Measurements from ENCODE around the gene TK1.
A peak's percentile ranks its signal among the peaks of the same experiment; 100 is the strongest.

The TK1 gene

DNA sequence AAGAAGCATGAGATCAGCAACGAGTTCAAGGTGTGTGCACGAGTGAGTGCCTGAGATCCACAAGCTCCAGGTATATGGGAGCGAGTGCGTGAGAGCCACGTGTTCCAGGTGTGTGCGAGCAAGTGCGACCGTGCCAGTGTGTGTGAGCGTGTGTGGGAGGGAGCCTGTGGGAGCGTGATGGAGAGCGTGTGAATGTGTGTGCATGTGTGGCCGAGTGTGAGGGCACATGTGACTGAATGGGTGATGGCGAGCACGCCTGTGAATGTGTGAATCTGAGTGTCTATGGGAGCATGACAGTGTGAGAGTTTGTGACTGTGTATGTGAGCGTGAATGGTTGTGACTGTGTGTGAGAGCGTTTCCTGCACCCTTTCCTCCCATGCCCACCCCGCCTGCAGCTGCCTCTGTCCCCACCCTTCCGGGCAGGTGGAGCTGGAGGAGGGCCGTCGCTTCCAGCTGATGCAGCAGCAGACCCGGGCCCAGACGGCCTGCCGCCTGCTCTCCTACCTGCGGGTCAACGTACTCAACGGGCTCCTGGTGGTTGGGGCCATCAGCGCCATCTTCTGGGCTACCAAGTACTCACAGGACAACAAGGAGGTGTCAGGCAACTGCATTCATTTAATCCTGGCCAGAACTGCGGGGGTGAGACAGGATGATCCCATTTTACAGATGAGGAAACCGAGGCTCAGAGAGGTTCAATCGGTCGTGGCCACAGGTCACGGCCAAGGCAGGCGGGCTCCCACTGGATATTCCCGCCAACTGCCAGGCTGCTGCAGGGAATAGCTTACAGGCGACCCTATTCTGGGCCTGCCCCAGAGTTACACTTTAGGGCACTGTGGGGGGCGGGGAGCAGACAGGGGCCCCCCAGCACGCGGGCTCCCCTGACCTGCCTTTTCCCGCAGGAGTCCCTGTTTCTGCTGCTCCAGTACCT, 52.6 kb downstream of the TK1 start:
- DNase-seq (ENCODE audit: low spot score): peak; percentile 75

DNA sequence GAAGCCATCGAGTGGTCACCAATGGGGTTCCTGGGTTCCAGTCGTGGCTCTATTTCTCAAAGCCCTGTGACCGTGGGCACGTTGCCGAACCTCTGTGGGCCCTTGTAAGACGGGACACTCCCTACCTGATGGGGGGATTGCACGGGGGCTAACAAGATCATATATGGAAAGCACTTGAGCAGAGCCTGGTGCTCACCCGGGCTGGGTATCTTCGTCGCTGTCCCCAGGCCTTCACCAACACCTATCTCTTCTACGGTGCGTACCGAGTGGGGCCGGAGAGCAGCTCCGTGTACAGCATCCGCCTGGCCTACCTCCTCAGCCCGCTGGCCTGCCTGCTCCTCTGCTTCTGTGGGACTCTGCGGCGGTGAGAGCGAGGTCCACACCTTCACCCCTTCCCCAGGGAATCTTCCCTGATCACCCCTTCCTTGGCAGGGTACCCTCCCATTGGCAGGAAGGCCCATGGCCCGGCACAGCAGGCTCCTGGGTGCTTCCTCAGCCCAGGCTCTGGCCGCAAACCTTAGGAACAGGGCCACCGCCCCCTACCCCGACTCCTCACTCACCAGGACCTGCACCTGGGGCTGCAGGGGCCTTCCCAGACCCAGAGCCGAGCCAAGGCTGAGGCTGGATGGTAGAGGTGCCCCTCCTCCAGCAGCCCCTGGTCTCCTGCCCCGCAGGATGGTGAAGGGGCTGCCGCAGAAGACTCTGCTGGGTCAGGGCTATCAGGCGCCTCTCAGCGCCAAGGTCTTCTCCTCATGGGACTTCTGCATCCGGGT, 53.5 kb downstream of the TK1 start:
- no peak for DNase-seq (ENCODE audit: low spot score)

DNA sequence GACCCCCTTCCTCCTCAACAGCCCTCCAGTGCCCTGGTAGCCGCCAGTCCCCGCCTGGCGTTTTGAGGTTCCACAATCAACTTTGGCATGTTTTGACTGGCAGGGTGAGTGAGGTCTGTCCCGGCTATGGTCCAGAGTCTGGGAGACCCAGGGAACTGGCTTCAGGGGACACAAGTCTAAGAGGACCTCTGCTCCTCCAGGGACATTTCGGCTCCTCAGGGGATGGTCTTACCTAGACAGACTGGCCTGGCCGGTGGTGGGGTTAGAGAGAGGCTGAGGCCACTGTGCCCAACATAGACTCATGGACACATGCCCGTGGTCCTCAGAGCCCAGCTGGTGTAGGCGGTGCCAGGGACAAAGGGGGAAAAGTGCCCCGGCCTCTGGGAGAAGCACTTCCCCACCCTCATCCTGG, 54.1 kb downstream of the TK1 start:
- no peak for DNase-seq (ENCODE audit: low spot score)

DNA sequence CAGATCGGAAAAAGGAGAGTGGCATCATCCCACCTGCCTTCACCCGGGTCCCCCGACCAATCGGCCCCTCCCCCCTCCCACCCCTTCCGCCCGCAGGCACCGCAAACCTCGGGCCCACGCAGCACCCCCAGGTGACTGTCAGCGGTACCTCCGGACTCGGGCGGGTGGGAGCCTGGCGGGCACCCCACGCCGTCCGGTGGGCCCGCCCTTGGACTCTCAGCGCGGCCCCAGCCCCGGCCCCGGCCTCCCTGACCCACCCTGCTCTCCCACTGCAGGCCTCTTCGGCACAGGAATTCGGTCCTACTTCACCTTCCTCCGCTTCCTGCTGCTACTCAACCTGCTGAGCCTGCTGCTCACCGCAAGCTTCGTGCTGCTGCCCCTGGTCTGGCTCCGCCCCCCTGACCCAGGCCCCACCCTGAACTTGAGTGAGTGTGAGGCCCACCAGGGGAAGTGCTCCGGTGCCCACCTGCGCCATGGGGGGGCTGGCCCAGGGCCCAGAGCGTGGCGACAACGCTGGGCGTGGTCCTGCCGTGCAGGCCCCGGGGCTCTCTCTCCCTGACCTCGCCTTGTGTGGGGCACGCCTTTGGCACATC, 54.7 kb downstream of the TK1 start:
- no peak for DNase-seq (ENCODE audit: low spot score)

DNA sequence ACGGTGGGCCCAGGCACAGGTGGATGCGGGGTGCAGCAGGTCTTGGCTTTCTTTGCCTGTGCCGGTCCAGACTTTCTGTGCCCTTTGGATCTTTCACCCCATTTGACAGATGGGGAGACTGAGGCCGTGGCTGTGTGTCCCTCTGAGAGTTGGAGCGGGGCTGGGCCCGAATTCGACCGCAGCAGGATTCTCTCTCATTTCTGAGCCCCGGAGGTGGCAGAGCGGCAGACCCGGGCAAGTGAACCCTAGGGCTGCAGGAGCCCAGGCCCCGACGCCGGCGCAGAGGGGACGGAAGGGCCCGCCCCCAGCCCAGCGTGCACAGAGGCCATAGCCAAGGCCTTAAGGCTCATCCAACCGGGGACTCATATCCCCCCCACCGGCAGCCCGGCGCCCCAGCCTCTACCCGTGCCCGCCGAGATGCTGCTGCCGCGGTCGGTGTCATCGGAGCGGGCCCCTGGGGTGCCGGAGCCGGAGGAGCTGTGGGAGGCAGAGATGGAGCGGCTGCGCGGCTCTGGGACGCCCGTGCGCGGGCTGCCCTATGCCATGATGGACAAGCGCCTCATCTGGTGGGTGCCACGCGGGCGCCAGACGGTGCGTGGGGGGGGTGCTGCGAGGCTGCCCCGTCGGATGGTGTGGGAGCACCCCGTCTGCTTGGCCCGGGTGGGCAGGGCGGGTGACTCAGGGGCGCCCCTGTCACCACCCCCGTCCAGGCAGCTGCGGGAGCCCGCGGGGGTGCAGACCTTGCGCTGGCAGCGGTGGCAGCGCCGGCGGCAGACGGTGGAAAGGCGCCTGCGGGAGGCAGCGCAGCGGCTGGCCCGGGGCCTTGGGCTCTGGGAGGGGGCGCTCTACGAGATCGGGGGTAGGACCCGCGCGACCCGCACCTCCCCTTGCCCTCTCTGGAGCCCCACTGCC, 55.4 kb downstream of the TK1 start:
- DNase-seq (ENCODE audit: low spot score): peak; percentile 75

DNA sequence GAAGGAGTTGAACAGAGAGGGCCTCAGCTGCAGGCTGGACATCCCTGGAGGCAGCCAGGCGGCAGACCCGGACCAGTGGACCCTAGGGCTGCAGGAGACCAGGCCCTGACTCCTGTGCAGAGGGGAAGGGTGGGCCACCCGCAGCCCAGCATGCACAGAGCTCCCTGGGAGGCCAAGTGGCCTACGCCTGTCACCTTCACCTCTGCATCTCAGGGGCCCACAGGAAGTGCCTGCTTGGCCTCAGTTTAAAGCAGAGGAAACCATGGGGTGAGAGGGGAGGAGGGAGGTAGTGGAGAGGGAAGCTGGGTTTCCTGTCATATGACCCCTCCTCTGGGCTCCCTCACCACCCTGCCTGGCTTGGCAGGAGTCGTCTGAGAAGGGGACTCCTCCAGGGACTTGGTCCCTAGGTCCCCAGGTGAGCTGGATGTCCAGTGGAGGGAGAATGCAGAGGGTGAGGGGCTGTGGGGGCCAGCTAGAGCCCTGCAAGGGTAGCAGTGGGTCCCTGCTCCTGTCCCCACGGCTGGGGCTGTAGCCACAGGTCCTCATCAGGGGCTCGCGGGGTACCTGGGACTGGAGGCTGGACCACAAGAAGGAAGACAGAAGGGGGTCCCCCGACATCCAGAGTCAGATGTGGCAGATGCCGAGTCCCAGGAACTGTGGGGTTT, 56.3 kb downstream of the TK1 start, which contains the start of gene TMC8:
TMC8 (plus strand) TSS at position 335 of the 665 bp plus-strand sequence. CDS start 818 bp downstream, outside the sequence.
- DNase-seq (ENCODE audit: low spot score): no peak

DNA sequence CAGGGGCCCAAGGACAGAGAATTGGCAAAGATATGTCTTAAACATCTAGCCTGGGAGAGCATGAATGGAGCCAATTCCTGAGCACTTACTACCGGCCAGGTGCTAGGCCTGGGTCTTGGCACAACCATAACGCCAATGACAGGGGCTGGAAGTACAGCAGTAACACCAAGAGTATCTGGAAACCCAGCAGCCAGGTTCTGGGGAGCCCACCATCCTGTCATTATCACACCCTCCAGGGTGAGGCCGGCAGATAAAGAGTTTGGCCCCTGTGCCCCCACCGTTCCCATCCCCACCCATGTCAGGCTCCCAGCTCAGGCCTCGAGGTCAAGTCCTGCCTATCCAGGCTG, 56.8 kb downstream of the TK1 start:
- no peak for DNase-seq (ENCODE audit: low spot score)

DNA sequence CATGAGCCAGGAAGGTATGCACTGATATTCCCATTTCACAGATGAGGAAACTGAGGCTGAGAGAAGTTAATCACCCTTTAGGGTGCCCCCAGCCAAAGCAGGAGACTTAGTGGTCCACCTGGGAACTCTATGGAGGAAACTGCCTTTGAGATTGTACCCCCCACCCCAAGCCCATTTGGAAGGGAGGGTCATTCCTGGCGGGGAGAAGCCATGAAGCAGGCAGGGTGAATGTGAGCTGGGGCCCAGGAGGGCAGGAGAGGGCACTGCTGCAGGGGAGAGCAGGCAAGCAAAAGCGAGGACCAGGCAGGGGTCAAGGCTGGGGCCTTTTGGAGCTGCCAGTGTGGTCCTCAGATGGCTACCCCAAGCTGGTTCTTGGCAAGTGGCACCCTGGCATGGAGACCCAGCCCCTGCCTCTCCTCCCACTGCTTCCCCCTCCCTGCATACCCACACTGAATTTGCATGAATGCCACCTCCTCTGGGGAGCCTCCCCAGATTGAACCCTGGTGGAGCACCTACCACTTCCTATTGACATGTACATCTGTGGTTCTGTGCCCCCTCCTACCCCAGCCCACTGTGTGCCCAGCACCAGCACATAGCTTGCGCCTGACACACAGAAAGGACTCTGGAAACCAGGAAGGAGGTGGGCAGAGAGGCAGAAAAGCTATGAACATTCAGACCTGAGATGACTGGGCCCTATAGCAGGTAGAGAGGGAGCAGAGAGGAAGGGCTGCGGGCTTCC, 57.3 kb downstream of the TK1 start:
- DNase-seq (ENCODE audit: low spot score): no peak

DNA sequence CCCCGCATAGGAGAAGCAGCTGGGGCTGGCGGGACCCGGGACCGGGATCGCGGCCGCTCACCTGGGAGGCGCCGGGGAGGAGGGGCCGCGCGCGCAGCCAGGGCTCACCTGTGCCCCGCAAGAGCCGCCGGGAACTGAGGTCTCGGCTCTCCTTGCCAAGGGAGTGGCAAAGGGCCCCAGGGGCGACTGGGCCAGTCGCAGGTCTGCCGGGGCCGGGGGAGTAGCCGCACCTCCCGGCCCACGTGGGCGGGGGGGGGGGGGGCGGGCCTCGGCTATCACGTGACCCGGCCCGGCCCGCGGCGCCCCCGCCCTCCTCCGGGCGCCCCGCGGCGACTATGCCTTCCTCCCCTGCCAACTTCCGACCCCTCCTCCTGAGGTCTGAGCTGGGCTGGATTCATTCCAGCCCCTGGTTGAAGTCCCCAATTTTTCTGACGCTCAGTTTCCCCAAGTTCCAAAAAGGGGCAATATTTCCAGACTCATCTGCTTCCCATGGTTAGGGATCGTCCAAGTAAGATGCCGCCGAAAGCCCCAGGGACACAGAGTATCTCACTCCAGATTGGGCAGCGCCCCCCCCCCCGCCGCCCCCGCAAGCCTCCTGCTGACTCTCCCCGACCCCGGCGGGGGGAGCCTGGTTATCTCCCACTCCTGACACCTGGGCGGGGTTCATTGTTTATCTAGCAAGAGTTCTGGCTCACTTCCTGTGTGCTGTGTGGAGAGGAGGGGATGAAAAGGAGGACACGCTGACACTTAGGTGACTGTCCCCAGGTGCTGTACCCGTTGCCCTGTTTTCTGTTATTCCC, 58.1 kb downstream of the TK1 start, which contains the start of gene TMC6:
TMC6 (minus strand) TSS at position 205 of the 800 bp plus-strand sequence. CDS start 1,923 bp downstream, outside the sequence.
- peak; percentile 89 for DNase-seq (ENCODE audit: low spot score)

DNA sequence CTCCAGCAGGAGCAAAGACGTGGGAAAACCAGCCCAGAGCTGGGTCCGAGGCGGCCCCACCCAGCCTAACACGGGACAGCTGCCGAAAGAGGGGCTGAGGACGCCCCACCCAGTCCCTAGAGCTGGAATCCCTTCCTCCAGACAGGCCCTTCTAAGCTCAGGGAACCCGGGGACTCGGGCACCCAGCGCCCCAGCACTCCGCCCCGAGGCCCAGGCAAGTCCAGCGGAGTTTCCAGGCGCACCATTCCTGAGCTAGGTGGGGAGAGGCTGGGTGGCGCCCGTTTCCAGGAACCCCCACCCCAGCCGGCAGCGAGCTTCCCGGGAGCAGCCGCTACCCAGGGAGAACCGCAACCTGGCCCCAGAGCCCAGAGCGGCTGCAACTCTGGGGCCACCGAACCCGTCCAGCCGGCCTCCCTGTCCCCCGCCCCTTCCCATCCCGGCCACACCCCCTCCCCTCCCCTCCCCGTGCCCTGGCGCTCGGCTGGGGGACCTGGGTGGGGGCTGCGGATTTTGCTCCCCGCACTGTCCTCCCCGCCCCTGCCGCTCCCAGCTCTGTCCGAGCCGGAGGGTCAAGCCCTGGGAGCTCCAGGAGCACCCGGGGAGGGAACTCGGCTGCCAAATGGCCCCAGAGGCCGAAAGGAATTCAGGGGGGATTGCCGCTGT, 58.8 kb downstream of the TK1 start:
- DNase-seq (ENCODE audit: low spot score): no peak

DNA sequence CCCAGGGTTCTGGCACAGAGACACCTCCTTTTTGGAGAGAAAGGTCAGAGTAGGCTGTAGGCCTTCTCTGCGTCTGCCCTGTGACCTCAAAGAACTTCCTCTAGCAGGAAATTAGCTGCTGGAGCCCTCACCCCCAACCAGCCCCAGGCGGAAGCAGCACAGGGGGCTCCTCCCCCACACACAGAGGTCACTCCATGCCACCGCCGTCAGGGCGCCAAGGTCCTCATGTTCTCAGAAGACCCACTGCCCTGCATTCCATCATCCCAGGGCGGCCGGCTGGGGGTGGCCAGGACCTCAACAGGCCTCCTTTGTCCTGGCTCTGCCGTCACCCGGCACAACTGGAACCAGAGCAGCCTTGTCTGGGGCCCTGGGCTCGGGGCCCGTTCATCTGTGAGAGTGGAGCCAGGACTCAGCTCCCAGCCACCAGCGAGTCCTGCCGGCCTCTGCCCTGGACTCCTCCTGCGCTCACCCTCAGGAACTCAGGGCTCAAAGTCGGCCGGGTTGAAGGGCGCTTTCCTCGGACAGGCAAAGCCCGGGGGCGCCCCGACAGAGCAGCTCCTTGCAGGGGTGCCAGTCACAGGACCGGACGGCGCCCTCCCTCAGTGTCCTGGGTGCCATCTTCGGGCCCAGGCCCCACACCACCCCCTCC, 59.5 kb downstream of the TK1 start:
- DNase-seq (ENCODE audit: low spot score): no peak

DNA sequence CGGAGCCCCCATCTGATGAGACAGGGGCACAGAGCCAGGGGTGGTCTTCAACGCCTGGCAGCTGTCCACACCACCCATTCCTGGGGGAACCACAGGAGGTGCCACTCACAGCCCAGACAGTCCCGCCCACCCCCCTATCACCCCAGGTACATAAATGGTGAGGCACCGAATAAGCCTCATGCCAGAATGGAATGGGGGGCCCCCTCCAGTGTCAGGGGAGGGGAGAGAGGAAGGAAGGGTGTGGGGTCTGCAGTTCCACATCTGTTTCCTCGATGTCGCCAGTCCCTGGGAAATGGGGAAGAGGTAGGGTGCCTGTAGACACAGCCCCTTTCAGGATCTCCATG, 60.0 kb downstream of the TK1 start:
- DNase-seq (ENCODE audit: low spot score): no peak

DNA sequence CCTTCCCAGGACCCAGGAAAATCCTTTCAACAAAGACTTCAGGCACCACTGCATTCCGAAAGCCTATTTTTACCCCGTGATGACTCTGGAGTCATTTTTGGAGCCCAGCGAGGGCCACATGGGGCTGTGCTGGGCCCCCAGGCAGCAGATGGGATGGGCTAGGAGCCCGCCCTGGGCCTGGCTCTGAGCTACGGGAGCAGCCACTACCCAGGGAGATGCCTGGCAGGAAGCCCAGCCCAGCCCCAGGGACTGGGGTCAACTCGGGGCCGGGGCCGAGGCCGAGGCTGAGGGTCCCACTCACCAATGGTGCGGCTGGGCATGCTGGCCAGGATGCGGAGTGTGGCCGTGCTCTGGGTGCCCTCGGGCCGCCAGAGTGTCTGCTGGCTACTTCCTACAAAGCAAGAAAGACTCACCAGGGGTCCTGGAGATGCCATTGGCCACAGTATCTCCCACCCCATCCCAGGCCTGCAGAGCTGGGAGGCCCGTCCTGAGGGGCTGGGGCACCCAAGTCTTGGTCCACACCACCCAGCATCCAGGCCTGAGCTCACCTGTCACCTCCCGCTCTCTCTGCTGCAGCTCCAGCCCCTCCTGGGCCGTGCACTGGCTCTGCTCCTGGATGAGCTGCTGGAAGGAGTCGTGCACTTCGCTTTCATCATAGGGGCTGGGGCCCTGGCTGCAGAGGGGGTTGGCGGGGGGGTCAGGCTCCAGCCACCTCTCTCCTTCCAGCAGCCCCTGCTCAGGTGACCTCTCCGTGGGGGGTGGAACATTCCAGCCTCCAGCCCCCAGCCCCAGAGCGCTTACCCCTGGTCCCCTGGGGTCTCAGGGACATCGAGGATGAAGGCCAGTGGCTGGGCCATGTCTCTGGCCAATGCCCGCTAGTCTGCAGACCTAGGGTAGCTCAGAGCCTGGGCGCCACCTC, 60.6 kb downstream of the TK1 start:
- DNase-seq (ENCODE audit: low spot score): no peak

DNA sequence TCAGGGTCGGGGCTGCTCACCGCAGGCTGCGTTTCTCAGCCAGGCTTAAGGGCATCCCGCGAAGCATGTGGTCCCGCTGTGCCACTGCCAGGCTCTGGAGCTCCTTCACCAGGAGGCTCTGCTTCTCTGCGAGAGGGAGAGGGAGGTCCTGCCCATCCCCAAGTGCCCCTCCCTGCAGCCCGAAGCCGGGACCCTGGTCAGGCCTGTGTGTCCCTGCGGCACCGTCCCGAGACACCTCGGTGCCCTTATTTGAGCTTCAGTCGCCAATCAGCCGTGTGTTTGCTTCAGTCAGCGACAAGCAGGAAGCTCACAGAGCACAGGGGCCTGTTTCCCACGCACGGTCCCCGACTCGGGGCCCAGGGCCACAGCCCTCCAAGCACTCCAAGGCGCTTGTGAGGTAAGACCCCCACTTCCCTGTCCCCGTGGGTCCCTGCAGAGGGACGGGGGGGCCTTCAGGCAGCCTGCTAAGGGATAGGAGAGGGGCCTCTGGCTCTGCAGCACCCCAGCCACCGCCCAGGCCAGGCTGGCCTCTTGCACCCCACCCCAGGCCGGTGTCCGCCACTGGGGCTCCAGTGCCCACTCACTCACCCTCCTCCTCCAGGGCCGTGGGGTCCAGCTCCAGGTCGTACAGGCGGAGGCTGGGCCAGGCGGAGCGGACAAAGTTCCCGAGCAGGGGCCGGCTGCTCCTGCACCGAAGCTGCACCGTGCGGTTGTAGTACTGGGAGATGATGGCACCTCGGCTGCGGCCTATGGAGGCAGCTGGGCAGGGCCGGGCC, 61.5 kb downstream of the TK1 start:
- DNase-seq (ENCODE audit: low spot score): no peak

DNA sequence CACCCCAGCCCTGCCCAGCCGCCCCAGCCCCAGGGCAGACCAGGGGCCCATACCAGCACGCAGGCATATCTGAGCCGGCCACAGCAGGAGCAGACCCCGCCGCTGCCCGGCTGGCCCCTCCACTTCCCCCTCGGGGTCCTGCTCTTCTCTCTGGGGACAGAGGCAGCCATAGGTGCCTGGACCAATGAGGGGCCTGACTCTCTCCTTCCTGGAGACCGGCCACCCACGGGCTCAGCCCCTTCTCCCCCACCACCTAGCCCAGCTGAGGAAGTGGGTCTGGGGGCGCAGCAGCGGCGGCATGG, 62.1 kb downstream of the TK1 start:
- DNase-seq (ENCODE audit: low spot score): no peak

All from D341Med (cell line).